ENCODE results near the gene TRMT11.
A peak's percentile ranks its signal among the peaks of the same experiment; 100 is the strongest.
"Not testable (repeated sequence)": the region's sequence is repeated elsewhere in the genome, so short reads cannot be mapped to it uniquely, and the experiment has no call there.

Gene TRMT11

GRCh38 chr6:125994670-125995488 is 8.5 kb downstream of the TRMT11 start:
- DNase-seq, result no peak

- peak; percentile 55 to 68 for DNase-seq
Measured at GRCh38 chr6:125995972-125996580, 9.7 kb downstream of the TRMT11 start.

- no peak for DNase-seq
Measured at GRCh38 chr6:126002755-126003679, 16.7 kb downstream of the TRMT11 start.

- no peak for DNase-seq
Measured at GRCh38 chr6:126007800-126008199, 21.5 kb downstream of the TRMT11 start.

- no peak for DNase-seq
Measured at GRCh38 chr6:126010040-126010439, 23.7 kb downstream of the TRMT11 start.

GRCh38 chr6:126015863-126016262 is 29.5 kb downstream of the TRMT11 start:
- no peak for DNase-seq

- no peak for DNase-seq
Measured at GRCh38 chr6:126016591-126016990, 30.3 kb downstream of the TRMT11 start.

- DNase-seq, result no peak
Measured at GRCh38 chr6:126017668-126018067, 31.3 kb downstream of the TRMT11 start.

- no peak for DNase-seq
Measured at GRCh38 chr6:126020305-126021050, 34.1 kb downstream of the TRMT11 start.

- DNase-seq, result not testable (repeated sequence)
Measured at GRCh38 chr6:126023474-126023873, 37.1 kb downstream of the TRMT11 start.

- DNase-seq, result no peak
Measured at GRCh38 chr6:126026001-126026400, 39.7 kb downstream of the TRMT11 start.

GRCh38 chr6:126027601-126028000 is 41.3 kb downstream of the TRMT11 start:
- no peak for DNase-seq

- no peak for DNase-seq
Measured at GRCh38 chr6:126030045-126030444, 43.7 kb downstream of the TRMT11 start.

- no peak for DNase-seq
Measured at GRCh38 chr6:126033696-126034095, 47.4 kb downstream of the TRMT11 start.

GRCh38 chr6:126034656-126035055 is 48.3 kb downstream of the TRMT11 start:
- no peak for DNase-seq

GRCh38 chr6:126035764-126036163 is 49.4 kb downstream of the TRMT11 start:
- DNase-seq, result no peak

- no peak for DNase-seq
Measured at GRCh38 chr6:126038234-126038633, 51.9 kb downstream of the TRMT11 start.

- no peak for DNase-seq
Measured at GRCh38 chr6:126039284-126039683, 52.9 kb downstream of the TRMT11 start.

- no peak for DNase-seq
Measured at GRCh38 chr6:126040394-126040793, 54.1 kb downstream of the TRMT11 start.

- DNase-seq, result no peak
Measured at GRCh38 chr6:126040826-126041225, 54.5 kb downstream of the TRMT11 start.

GRCh38 chr6:126041516-126041915 is 55.2 kb downstream of the TRMT11 start:
- no peak for DNase-seq

- no peak for DNase-seq
Measured at GRCh38 chr6:126042001-126042419, 55.7 kb downstream of the TRMT11 start.

GRCh38 chr6:126047648-126048047 is 61.3 kb downstream of the TRMT11 start:
- no peak for DNase-seq

Data from stimulated activated CD4-positive, alpha-beta T cell treated with anti-CD3 and anti-CD28 coated beads, Interleukin-2, amount 100 ng/mL, for 48 hours (primary cell).